ENCODE data around the gene RAD50.

Gene RAD50

DNA sequence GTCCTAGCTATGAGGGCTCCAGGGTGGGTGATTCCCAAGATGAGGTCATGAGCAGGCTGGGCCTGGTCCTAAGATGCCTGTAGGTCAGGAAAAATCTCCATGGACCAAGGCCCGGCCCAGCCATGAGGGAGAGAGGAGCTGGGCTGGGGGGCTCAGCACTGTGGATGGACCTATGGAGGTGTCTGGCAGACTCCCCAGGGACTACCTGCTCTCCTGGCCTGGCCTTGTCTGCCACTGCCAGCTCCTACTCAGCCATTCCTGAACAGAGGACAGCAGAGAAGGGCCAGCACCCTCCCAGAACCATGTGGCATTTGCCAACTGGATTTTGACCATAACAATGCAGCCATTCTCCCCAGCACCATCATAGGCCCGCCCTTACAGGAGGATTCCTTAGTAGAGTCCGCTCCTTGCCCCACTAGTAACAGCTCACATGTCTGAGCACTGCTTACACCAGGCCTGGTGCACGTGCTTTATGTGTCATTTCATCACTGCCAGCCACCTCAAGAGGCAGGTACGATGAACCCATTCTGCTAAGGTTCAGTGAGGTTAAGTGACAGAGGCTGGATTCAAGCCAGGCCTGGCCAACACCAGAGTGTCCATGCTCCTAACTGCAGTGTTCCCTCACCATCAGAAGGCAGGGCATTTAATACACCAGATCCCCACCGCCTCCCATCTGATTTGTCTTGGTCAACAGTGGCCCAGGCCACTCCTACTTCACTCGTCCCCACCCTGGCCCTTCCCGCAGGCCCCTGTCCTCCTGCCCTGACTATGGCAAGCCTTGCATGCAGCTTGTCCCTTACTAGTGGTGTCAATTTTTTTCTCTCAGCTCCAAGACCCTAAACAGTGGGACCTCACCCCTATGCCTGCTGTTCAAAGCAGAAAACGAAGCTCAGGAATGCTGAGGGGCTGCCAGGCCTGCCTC, 101.9 kb downstream of the RAD50 start:
- in situ Hi-C loops (cut with HindIII; ENCODE audit: low sequenced_read_pairs): loop anchor here (5.0 kb wide), 1 partner anchor 76 kb away; no protein-coding TSS in a partner anchor

DNA sequence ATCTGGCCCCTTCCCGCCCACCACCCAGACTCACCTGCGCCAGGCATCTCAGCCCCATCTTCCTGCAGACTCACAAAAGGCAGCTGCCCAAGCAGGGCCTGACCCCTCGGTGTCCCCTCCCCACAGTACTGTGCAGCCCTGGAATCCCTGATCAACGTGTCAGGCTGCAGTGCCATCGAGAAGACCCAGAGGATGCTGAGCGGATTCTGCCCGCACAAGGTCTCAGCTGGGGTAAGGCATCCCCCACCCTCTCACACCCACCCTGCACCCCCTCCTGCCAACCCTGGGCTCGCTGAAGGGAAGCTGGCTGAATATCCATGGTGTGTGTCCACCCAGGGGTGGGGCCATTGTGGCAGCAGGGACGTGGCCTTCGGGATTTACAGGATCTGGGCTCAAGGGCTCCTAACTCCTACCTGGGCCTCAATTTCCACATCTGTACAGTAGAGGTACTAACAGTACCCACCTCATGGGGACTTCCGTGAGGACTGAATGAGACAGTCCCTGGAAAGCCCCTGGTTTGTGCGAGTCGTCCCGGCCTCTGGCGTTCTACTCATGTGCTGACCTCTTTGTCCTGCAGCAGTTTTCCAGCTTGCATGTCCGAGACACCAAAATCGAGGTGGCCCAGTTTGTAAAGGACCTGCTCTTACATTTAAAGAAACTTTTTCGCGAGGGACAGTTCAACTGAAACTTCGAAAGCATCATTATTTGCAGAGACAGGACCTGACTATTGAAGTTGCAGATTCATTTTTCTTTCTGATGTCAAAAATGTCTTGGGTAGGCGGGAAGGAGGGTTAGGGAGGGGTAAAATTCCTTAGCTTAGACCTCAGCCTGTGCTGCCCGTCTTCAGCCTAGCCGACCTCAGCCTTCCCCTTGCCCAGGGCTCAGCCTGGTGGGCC, 103.1 kb downstream of the RAD50 start:
- in situ Hi-C loops (cut with HindIII; ENCODE audit: low sequenced_read_pairs): loop anchor here (5.0 kb wide), 1 partner anchor 78 kb away; no protein-coding TSS in a partner anchor

DNA sequence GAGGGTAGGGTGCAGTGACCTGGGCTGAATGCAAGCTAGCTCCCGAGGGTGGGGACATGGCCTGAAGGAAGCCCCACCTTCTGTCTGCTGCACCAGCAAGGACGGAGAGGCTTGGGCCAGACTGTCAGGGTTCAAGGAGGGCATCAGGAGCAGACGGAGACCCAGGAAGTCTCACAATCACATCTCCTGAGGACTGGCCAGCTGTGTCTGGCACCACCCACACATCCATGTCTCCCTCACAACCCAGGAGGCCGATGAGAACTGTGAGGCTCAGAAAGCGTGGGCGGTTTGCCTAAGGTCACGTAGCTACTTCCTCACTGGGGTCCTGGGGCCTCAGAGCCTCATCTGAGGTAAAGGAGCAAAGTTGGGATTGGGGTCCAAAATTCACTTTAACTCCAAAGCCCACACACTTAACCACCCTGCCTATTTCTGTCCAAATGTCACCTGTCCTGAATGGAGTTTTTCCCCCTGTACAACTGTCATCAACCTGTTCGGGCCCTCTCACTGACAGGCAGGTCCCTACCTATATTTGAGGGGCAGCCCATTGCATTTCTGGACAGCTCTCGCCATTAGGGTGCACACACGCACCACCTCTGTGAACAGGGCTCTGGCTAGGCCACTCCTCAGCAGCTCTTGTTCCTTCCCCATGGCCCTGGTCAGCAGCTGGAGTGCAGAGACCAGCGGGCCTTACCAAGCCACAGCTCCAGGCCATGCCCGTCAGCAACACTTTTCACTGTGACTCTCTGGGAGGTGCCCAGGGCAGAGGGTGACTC, 104.6 kb downstream of the RAD50 start:
- in situ Hi-C loops (cut with HindIII; ENCODE audit: low sequenced_read_pairs): no loop called here

DNA sequence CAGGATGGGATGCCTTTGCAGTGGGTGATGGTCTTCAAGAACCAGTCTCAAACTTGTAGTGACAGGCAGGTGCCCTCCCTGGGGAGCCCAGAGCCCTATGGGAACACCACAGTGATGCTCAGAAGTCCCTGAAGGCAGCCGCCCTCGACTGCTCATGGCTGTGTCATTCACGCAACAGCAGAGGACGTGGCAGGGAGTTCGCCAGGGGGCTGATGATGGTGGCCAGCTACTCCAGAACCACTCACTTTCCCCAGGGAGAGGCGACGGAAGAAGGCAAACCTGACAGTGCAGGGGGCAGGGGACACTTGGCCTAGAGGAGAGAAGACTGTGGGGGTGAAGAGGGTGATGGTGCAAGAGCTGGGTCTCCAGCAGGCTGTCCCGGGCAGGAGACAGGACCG, 105.2 kb downstream of the RAD50 start:
- in situ Hi-C loops (cut with HindIII; ENCODE audit: low sequenced_read_pairs): no loop called here

DNA sequence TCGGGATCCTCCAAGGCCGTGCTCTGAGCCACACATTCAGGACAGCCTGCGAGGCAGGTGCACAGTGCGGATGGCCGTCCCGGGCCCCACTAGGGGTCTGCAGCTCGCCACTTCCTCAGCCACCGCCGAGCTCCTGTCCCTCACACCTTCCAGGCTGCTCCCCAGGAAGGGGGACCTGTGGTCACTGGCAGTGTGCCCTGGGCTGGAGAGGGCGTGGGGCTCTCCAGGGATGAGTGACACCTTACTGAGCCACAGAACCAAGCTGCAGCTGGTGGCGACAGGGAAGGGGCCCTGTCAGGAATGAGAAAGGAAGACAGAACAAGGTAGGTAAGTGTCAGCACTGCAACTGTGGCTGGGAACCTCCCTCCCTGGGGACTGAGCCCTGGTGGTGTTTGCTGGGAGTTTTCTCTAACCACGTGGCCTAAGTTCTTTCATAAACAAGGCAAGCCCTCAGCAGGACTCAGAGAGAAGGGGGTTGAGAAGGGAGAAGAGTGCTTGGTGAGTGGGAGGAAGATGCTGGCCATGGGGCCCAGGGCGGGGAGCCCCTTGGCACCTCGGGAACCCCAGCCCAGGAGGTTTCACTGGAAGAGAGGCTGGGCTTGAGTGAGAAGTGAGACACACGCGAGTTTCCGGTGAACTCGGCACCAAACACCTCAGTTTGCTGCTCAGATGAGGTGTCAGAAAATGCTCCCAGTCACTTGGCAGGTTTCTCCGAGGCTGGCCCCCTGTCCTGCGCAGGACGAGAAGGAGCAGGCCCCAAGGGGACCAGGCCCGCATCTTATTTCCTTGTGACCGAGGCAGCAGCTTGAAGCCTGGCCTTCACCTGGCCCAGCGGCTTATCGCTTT, 106.4 kb downstream of the RAD50 start:
- in situ Hi-C loops (cut with HindIII; ENCODE audit: low sequenced_read_pairs): no loop called here

DNA sequence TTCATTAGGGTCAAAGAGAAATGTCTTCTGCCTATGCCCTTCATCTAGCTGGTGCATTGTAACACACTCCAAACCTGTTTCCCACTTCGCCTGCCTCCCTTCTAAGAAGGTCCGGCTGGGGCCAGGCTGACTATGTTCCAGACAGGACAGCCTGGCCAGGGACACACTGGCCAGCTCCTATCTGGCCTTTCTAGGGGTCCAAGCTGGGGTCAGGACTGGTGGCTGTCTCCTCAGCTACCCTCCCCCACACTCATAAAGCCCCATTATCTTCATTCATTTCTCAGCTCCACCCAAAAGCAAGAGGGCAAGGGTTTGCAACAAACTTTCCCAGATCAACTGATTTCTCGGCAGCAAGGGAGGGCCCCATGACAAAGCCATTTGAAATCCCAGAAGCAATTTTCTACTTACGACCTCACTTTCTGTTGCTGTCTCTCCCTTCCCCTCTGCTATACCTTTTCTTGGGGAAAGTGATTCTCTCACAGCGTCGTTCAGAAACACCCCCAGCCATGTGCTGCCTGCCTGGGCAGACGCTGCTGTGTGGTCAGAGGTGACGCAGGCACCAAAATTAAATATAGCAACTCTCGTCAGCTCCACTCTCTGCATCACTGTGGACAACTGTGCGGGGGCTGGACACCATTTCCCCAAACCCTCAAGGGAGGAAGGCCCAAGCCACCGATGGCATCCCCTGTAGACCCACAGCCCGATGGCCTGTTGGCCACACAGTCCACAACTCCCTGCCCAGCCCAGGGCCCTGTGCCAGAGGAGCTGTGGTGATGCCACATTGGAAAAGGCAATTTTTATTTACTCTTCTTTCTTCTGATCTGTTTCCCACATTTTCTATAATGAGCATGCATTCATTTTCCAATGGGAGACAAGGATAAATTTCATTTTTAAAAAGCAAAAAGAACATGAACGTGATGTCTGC, 107.3 kb downstream of the RAD50 start:
- in situ Hi-C loops (cut with HindIII; ENCODE audit: low sequenced_read_pairs): no loop called here

DNA sequence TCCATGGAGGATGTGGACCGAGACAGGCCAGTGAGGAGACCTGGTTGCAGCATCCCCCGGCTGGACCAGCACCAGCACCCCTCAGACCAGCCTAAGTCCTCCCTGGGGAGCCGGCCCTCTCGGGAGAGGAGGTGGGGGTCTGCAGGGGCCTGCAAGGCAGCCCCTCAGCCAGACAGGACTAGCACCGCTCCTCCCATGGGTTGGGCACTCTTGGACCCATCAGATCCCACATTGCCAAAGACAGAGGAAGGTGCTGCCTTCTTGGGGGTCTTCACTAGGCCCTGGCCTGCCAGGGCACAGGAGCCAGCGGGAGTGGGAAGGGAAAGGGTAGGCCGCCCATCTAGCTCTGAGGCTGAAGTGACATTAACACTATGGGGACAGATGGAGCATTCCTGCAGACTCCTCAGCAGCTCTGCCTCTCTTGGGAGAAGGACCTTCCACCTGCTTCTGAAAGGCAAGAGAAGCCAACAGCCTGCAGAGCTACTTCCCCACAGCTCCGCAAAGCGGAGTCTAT, 108.0 kb downstream of the RAD50 start:
- in situ Hi-C loops (cut with HindIII; ENCODE audit: low sequenced_read_pairs): no loop called here

DNA sequence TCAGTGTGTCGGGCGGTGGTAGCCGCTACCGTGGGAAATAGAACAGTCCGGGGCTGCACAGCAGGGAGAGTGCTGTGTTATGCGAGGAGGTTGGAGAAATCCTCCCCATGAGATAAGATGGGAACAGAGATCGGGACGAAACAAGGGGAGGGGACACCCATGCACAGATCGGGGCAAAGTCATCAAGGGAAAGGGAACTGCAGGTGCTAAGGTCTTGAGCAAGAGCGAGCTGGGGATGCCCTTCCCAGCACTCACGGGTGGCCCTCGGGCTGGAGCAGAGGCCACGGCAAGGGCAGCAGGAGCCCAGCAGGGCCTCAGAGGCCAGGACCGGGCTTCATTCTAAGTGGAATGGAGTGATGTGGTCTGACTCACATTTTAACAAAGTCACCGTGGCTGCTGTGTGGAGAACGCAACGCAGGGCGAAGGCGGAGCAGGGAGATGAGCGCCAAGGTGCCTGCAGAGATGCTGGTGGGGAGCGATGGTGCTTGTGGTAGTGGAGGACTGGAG, 108.8 kb downstream of the RAD50 start:
- in situ Hi-C loops (cut with HindIII; ENCODE audit: low sequenced_read_pairs): no loop called here

DNA sequence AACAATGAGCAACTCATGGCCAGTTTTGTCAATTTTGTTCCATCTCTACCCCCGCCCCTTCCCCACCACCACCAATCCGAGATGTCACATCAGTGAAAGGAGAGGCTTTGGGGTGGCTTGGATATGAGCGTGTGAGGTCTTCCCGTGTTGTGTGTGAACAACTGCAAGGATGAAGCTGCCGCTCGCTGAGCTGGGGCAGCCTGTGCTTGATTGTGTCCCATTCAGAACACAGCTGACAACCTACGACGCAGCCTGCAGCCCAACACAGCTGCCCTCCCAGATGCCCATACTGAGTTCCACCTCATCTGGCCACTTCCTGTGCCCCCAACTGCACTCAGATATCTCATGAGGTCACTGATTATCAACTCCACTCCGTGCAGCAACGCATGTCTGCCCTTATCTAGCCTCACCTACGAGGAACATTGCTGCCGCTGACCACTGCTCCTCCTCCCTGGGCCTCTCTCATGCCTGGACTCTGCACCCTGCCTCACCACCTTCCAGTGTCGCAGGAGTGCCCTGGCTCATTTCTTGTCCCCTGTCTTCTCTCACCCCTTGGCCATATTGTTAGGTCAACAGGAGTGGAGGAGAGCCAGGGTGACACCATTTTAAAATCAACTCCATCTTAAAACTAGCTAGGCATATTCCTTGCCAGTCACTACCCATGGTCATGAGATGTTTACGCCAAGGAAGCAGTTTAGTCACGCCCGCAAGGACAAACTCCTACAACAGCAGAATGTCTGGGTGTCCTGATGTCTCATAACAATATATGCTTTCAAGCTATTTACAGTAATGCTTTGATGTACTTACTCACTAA, 109.7 kb downstream of the RAD50 start:
- in situ Hi-C loops (cut with HindIII; ENCODE audit: low sequenced_read_pairs): no loop called here

DNA sequence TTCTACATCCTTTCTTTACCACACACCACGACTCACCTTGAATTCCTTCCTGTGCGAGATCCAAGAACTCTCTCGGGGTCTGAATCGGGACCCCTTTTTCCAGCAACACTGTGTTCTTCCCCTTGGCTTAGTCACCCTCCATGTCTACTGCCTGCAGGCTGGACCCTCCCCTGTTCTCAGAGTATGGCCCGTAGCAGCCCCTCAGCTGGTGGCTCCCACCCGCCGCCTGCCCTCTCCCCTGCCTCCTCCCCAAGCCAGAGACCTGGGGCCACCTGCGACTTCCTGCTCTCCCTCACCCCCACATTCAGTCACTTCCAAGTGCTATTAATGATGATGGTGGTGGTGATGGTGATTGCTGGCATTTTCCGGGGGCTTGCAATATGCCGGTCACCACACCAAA, 110.5 kb downstream of the RAD50 start:
- in situ Hi-C loops (cut with HindIII; ENCODE audit: low sequenced_read_pairs): no loop called here

DNA sequence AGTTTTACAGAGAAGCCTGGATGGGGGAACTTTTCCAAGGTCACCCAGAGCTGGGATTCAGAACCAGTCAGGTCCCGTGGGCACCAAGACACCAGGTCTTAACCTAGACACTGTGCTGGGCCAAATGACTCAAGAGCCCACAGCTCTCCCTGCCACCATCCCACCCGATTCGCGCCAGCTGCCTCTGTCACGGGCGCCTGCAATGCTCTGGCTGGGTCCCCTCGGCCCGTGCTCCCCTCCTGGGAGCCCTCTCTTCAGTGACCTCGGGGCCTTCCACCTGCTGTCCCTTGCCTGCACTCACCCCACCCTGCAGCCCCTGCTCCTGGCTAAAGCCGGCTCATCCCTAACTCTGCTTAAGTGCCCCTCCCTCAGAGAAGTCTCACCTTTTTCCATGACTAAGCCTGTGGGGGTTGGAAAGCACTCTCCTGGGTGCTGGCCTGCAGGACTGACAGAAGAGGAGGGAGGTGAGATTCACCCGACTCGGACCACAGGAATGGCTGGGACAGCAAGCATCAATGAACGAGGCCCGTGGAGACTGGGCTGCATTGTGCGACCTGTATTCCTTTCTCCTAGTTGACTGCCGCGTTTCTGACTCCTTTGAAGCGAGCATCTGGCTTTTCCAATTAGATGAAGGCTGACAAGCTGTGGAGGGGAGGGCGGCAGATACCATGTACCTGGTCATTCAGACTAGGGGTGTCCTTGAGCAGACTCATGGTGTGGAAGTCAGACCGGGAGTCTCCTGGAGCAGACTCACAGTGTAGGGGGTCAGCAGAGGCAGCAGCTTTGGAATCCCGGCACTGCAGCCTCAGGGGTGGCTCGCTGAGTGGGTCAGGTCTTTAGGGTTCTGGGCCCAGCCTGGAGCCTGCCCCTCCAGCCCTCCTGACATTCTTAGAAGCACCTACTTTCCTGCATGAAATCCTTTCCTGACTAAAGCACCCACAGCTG, 111.3 kb downstream of the RAD50 start:
- in situ Hi-C loops (cut with HindIII; ENCODE audit: low sequenced_read_pairs): no loop called here

DNA sequence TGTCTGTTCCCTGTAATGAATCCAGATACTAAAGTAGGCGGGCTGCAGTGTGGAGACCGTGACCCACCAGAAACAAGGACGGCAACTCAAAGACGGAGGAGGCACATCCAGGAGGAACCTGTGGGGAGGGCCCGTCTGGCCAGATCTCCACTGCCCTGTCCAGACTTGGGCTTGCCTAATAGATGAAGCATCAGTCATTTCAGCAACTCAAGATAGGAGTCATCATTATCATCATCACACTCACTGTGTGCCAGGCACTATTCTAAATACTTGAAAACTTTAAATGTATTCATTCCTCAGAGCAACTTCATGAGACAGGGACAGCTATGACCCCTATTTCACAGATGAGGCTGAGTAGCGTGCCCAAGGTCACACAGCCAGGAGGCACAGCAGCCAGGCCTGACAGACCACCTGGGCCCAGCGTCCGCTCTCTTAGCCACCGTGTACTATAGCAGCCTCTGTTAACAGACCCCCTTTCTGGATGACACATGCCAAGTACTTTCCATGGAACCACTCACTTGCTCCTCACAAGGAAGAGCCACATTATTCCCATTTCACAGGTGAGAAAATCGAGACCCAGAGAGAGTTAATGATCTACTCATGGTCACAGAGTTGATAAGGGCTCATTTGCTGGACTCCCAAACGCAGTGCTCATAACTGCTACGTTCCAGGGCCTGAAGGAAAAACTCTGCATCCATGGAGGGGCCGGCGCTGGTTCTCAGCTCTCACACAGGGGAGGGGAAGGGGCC, 112.1 kb downstream of the RAD50 start:
- in situ Hi-C loops (cut with HindIII; ENCODE audit: low sequenced_read_pairs): no loop called here

DNA sequence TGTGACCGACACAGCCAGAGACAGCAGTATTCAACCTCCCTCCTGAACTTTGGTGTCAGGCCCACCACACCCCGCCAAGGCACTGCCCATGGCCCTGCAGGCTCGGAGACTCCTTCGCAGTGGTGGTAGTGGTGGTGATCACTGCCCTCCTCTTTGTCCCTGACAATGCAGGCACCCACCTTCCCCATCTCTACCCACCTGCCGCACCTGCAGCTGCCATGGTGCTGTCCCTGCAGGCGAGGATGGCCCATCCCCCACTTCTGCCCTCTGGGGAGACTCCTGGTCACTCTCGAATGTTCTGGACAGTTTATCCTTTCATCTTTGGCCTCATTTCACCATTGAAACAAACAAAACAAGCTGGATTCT, 112.7 kb downstream of the RAD50 start:
- in situ Hi-C loops (cut with HindIII; ENCODE audit: low sequenced_read_pairs): no loop called here

DNA sequence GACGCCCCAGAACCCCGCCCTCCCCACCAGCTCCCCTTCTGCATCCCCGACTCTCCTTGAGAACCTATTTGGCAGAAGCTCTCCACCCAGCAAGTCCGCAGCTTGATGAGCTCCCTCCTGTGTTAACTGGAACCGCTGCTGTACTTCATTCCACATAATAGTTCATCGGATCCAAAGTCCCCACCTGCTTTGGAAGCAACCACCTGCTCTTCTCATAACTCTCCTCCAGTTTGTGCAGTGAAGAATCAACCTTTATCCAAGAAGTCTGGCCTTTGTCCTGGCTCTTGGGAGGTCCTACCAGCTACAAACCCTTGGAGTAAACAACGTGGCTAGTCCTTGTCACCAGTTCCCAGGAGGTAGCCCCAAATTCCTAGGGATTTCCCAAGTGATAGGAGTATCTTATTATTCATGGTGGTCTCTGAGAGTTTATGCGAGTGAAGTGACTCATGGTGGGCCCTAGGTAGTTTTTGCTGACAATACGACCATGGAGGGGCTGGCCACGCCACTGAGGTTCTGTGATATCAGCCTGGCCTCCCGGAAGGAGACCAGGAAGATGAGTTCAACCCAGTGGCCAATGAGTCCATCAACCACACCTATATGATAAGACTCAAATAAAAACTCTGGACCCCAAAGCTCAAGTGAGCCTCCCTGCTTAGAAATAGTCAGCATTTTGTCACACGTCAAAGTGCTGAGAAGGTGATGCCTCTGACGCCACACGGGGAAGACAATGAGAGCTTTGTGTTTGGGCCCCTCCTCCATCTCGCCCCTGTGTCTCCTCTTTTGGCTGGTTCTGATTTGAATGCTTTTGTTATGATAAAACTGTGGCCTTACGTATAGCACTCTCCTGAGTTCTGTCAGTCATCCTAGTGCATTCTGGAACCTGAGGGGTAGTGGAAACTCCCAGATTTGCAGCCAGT, 113.4 kb downstream of the RAD50 start:
- in situ Hi-C loops (cut with HindIII; ENCODE audit: low sequenced_read_pairs): loop anchor here (10.0 kb wide), 1 partner anchor 275 kb away; no protein-coding TSS in a partner anchor

DNA sequence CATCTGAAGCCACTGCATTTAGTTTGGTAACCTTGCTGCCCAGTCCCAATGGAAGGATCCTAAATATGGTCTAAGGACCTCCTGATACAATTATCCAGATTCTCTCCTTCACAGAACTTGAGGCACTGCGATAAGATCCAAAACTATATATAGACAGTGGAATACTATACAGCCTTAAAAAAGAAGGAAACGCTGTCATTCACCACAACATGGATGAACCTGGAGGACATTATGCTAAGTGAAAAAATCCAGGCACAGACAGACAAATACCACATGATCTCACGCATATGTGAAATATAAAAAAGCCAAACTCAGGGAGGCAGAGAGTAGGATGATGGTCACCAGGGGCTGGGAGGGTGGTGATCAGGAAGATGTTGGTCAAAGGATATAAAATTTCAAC, 114.2 kb downstream of the RAD50 start:
- in situ Hi-C loops (cut with HindIII; ENCODE audit: low sequenced_read_pairs): loop anchor here (10.0 kb wide), 1 partner anchor 276 kb away; no protein-coding TSS in a partner anchor
